Measurements from ENCODE around the gene PKN2.

DNA sequence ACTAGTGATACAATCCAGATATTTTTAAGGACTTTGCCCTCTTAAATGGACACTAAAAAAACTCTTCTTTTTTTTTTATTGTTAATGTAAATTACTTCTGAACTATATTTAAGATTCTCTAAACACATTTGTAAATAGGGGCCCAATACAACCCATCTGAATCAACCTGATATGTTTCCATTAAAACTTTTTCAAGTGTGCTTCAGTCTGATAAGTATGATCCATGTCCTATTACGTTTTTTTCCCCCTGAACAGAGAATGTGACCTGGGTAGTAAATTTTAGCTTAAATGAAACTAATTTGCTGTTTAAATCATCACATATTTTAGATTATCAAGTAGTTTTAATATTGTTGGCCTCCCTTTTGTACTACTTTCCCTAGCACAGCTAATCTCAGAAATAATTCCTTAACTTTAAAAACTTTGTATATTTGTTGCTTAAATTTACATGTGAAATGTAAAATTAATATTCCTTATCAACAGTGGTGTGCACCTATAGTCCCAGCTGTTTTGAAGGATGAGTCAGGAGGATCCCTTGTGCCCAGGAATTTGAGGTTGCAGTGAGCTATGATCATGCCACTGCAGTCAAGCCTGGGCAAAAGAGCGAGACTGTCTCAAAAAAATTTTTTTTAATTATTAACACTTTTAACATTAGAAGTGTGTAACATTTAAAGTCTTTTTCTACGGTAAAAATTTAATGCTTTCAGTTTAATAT, 3.0 kb upstream of the PKN2 start:
- TF ChIP-seq, protein P1, sequence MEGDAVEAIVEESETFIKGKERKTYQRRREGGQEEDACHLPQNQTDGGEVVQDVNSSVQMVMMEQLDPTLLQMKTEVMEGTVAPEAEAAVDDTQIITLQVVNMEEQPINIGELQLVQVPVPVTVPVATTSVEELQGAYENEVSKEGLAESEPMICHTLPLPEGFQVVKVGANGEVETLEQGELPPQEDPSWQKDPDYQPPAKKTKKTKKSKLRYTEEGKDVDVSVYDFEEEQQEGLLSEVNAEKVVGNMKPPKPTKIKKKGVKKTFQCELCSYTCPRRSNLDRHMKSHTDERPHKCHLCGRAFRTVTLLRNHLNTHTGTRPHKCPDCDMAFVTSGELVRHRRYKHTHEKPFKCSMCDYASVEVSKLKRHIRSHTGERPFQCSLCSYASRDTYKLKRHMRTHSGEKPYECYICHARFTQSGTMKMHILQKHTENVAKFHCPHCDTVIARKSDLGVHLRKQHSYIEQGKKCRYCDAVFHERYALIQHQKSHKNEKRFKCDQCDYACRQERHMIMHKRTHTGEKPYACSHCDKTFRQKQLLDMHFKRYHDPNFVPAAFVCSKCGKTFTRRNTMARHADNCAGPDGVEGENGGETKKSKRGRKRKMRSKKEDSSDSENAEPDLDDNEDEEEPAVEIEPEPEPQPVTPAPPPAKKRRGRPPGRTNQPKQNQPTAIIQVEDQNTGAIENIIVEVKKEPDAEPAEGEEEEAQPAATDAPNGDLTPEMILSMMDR (IDR thresholded peaks at IDR 0.05 in 4 of 5, conservative IDR thresholded peaks at IDR 0.05 in 1 of 5), result no peak
- no peak for TF ChIP-seq POLR2A (IDR thresholded peaks at IDR 0.05)

All from gastrocnemius medialis (tissue), 4 donors.